ENCODE measurements around the gene SLC39A11. TPM values are rescaled to one million over a fixed set of nuclear protein-coding genes. Genes with fewer than 3 reads are reported as not detected.

The SLC39A11 gene
- total RNA-seq, 1 donor from 2014 or later = 5.5 TPM

- Mint-ChIP-seq H3K4me1 (peaks cover 14% of the 10 kb centered on the region), H3K4me3 (no peak overlapping the region), H3K27me3 (ENCODE audit: insufficient read depth, low read depth) (peaks cover 3% of the 10 kb centered on the region), H3K36me3 (no peaks in the 10 kb centered on the region), H3K27ac (peak overlapping the region; percentile 60), H3K9me3 (no peaks in the 10 kb centered on the region)
- Histone ChIP-seq H3K4me1 (no peaks in the 10 kb centered on the region), H4K20me1 (ENCODE audit: low read depth) (no peaks in the 10 kb centered on the region), H3K27me3 (no peaks in the 10 kb centered on the region), H3F3A (ENCODE audit: low read depth) (no peaks in the 10 kb centered on the region), H3K36me3 (no peaks in the 10 kb centered on the region), H3K27ac (no peak overlapping the region), H3K4me3 (no peak overlapping the region), H3K9me3 (ENCODE audit: low read depth) (no peaks in the 10 kb centered on the region), H2AFZ (replicated peaks) (no peak overlapping the region), H3K79me2 (ENCODE audit: low read depth) (no peaks in the 10 kb centered on the region), H3K4me2 (no peak overlapping the region), H3K9ac (no peak overlapping the region)
- TF ChIP-seq EZH2 (IDR thresholded peaks at IDR 0.05) (no peak), EZH2phosphoT487 (IDR thresholded peaks at IDR 0.05) (no peak), CTCF (IDR thresholded peaks at IDR 0.05) (peak; percentile 25)
- DNase-seq (ENCODE audit: low spot score) = no peak
Observed at GRCh38 chr17:72657467-72658317, 434.8 kb downstream of the SLC39A11 start.

- DNase-seq (ENCODE audit: low spot score) = no peak
- no peak overlapping the region for H3K9ac ChIP-seq
- Mint-ChIP-seq H3K27ac (no peak overlapping the region), H3K9me3 (no peaks in the 10 kb centered on the region), H3K36me3 (no peaks in the 10 kb centered on the region), H3K27me3 (ENCODE audit: insufficient read depth, low read depth) (peaks cover 3% of the 10 kb centered on the region), H3K4me3 (no peak overlapping the region), H3K4me1 (peaks cover 12% of the 10 kb centered on the region)
- no peaks in the 10 kb centered on the region for H3K4me1 ChIP-seq
- H3K27me3 ChIP-seq = no peaks in the 10 kb centered on the region
- H2AFZ ChIP-seq (replicated peaks) = no peak overlapping the region
- no peaks in the 10 kb centered on the region for H3K36me3 ChIP-seq
- no peak overlapping the region for H3K27ac ChIP-seq
- H3K4me2 ChIP-seq = no peak overlapping the region
- no peaks in the 10 kb centered on the region for H4K20me1 ChIP-seq (ENCODE audit: low read depth)
- H3K4me3 ChIP-seq = no peak overlapping the region
- H3K79me2 ChIP-seq (ENCODE audit: low read depth) = no peaks in the 10 kb centered on the region
- no peaks in the 10 kb centered on the region for H3K9me3 ChIP-seq (ENCODE audit: low read depth)
- no peak for TF ChIP-seq EZH2 (IDR thresholded peaks at IDR 0.05)
- TF ChIP-seq CTCF (IDR thresholded peaks at IDR 0.05) = no peak
- TF ChIP-seq EZH2phosphoT487 (IDR thresholded peaks at IDR 0.05) = no peak
- no peaks in the 10 kb centered on the region for H3F3A ChIP-seq (ENCODE audit: low read depth)
Observed at GRCh38 chr17:72656130-72656763, 436.2 kb downstream of the SLC39A11 start.

GRCh38 chr17:72654706-72655105, 437.8 kb downstream of the SLC39A11 start:
- H3K4me3 Mint-ChIP-seq = no peak overlapping the region
- Histone ChIP-seq H3K4me2 (no peak overlapping the region), H3K9ac (no peak overlapping the region), H3K27me3 (no peaks in the 10 kb centered on the region), H3K9me3 (ENCODE audit: low read depth) (no peaks in the 10 kb centered on the region), H2AFZ (replicated peaks) (no peak overlapping the region), H3K4me1 (no peaks in the 10 kb centered on the region), H3K27ac (no peak overlapping the region), H3F3A (ENCODE audit: low read depth) (no peaks in the 10 kb centered on the region), H3K36me3 (no peaks in the 10 kb centered on the region), H4K20me1 (ENCODE audit: low read depth) (no peaks in the 10 kb centered on the region), H3K4me3 (no peak overlapping the region), H3K79me2 (ENCODE audit: low read depth) (no peaks in the 10 kb centered on the region)
- H3K27ac Mint-ChIP-seq = no peak overlapping the region
- no peak for TF ChIP-seq EZH2phosphoT487 (IDR thresholded peaks at IDR 0.05)
- no peak for TF ChIP-seq EZH2 (IDR thresholded peaks at IDR 0.05)
- TF ChIP-seq CTCF (IDR thresholded peaks at IDR 0.05) = no peak
- no peak for DNase-seq (ENCODE audit: low spot score)
- no peaks in the 10 kb centered on the region for H3K9me3 Mint-ChIP-seq
- H3K36me3 Mint-ChIP-seq = no peaks in the 10 kb centered on the region
- peaks cover 3% of the 10 kb centered on the region for H3K27me3 Mint-ChIP-seq (ENCODE audit: insufficient read depth, low read depth)
- peaks cover 10% of the 10 kb centered on the region for H3K4me1 Mint-ChIP-seq
